Stimulated activated CD4-positive, alpha-beta T cell treated with anti-CD3 and anti-CD28 coated beads, Interleukin-4, amount 100 ng/mL, for 4 hours (primary cell): Measurements from ENCODE around the gene OR5AS1.
"Not testable (repeated sequence)": the region's sequence is repeated elsewhere in the genome, so short reads cannot be mapped to it uniquely, and the experiment has no call there.

Source experiments
- DNase-seq, 2 experiments: peaks; one replicate each; pipeline ENCODE4 v3.0.0-alpha.2; 2020

Gene OR5AS1

GRCh38 chr11:56027354-56027753, at the start of gene OR5AS1:
Gene OR5AS1 (plus strand): TSS chr11:56027654. CDS start chr11:56030419, 2,765 bp downstream.
- DNase-seq = no peak

GRCh38 chr11:55994525-55994924, 32.9 kb upstream of the OR5AS1 start, which contains the start of gene OR5F1:
Gene OR5F1 (minus strand): TSS chr11:55994625. CDS start chr11:55994625, 0 bp downstream.
- no peak for DNase-seq

- no peak for DNase-seq
Measured at GRCh38 chr11:56010716-56011115, 16.7 kb upstream of the OR5AS1 start.

GRCh38 chr11:56013805-56014204, 13.6 kb upstream of the OR5AS1 start:
- no peak for DNase-seq

- no peak for DNase-seq
Measured at GRCh38 chr11:56045538-56045937, 18.1 kb downstream of the OR5AS1 start.

GRCh38 chr11:56048480-56048879, 21.0 kb downstream of the OR5AS1 start:
- DNase-seq = no peak

GRCh38 chr11:56049487-56049886, 22.0 kb downstream of the OR5AS1 start:
- DNase-seq = no peak

- DNase-seq = not testable (repeated sequence)
Measured at GRCh38 chr11:56056366-56056765, 28.9 kb downstream of the OR5AS1 start.

GRCh38 chr11:56057661-56058237, 30.3 kb downstream of the OR5AS1 start:
- not testable (repeated sequence) for DNase-seq

- DNase-seq = not testable (repeated sequence)
Measured at GRCh38 chr11:56058260-56058780, 30.9 kb downstream of the OR5AS1 start.

GRCh38 chr11:56066980-56067379, 39.5 kb downstream of the OR5AS1 start:
- DNase-seq = no peak
